H1 (cell line): ENCODE results near the gene CDH16. TPM values are rescaled to one million over a fixed set of nuclear protein-coding genes. Genes with fewer than 3 reads are reported as not detected.

ENCODE experiments used
- CTCF ChIA-PET: fragments of 300-600 bp; sonication (Branson Sonifier 250); formaldehyde crosslinking; loops from one replicate; lab custom pipeline; 2021; ENCODE audit not compliant: partially characterized antibody; lab: Charles Lee
- POLR2A ChIA-PET: fragments of 300-600 bp; sonication (Branson Sonifier 250); formaldehyde crosslinking; loops from one replicate; lab custom pipeline; 2021; ENCODE audit warnings: inconsistent platforms; ENCODE audit not compliant: partially characterized antibody; lab: Charles Lee
- DNase-seq, 2 experiments: peaks; one replicate each; pipeline versions ENCODE4 v3.0.0 to v3.0.0-alpha.2; 2010 to 2022; ENCODE audit warnings: low spot score in 2 of 2, low read depth in 1 of 2, mixed read lengths in 1 of 2
- FAIRE-seq: peaks from 2 replicates; lab custom pipeline; 2011; peaks lifted over from hg19 to GRCh38; lab: Jason Lieb, UNC
- H2AFZ ChIP-seq: 2 replicates; pipeline ENCODE4 v1.8.1; 2012; ENCODE audit warnings: low read length, inconsistent platforms
- H2AK5ac ChIP-seq: 2 replicates; pipeline ENCODE4 v1.6.1; 2013; ENCODE audit warnings: low read depth, low read length
- H2BK120ac ChIP-seq: replicated peaks from 2 replicates; pipeline ENCODE3; 2013; ENCODE audit warnings: low read depth, low read length, inconsistent platforms
- H2BK12ac ChIP-seq: 2 replicates; pipeline ENCODE4 v1.6.1; 2013; ENCODE audit warnings: low read depth, low read length
- H2BK15ac ChIP-seq: 2 replicates; pipeline ENCODE4 v1.6.1; 2013; ENCODE audit warnings: low read length
- H2BK20ac ChIP-seq: 2 replicates; pipeline ENCODE4 v1.6.1; 2013; ENCODE audit warnings: low read length
- H2BK5ac ChIP-seq: 2 replicates; pipeline ENCODE4 v1.6.1; 2013; ENCODE audit warnings: low read depth, low read length
- H3K14ac ChIP-seq: 2 replicates; pipeline ENCODE4 v1.6.1; 2013; ENCODE audit warnings: inconsistent platforms; ENCODE audit not compliant: insufficient read length
- H3K18ac ChIP-seq: 2 replicates; pipeline ENCODE4 v1.6.1; 2013; ENCODE audit warnings: low read length; ENCODE audit errors: extremely low read depth
- H3K23ac ChIP-seq: 2 replicates; pipeline ENCODE4 v1.6.1; 2013; ENCODE audit warnings: inconsistent platforms; ENCODE audit not compliant: insufficient read length
- H3K23me2 ChIP-seq: 2 replicates; pipeline ENCODE4 v1.6.1; 2013; ENCODE audit warnings: low read depth, low read length
- H3K27ac ChIP-seq: 2 replicates; pipeline ENCODE4 v1.6.1; 2011; ENCODE audit warnings: low read depth, low read length, inconsistent platforms
- H3K27me3 ChIP-seq, 4 experiments: replicated peaks in 1 of 4; 1 replicate in 1 of 4; 2 replicates in 3 of 4; pipeline versions ENCODE4 v1.6.1 to v1.8.1; 2011 to 2013; ENCODE audit warnings: low read length in 3 of 4, mild to moderate bottlenecking in 3 of 4, inconsistent platforms in 2 of 4, mixed read lengths in 2 of 4, moderate library complexity in 1 of 4; ENCODE audit not compliant: control insufficient read depth in 3 of 4, insufficient read depth in 3 of 4; ENCODE audit errors: extremely low read depth in 1 of 4
- H3K36me3 ChIP-seq, 4 experiments: 2 replicates each; pipeline versions ENCODE4 v1.6.1 to v1.8.1; 2011 to 2013; ENCODE audit warnings: mild to moderate bottlenecking in 4 of 4, low read length in 3 of 4, moderate library complexity in 2 of 4, control low read depth in 1 of 4, inconsistent platforms in 1 of 4; ENCODE audit not compliant: insufficient read depth in 4 of 4, control insufficient read depth in 2 of 4
- H3K4ac ChIP-seq: replicated peaks from 2 replicates; pipeline ENCODE3; 2013; ENCODE audit warnings: low read length, low read depth, mixed read lengths, inconsistent platforms; ENCODE audit not compliant: insufficient read length
- H3K4me1 ChIP-seq, 4 experiments: replicated peaks in 1 of 4; 1 replicate in 1 of 4; 2 replicates in 3 of 4; pipeline versions ENCODE4 v1.6.1 to v1.8.1; 2011 to 2013; ENCODE audit warnings: low read length in 3 of 4, inconsistent platforms in 2 of 4, mixed read lengths in 1 of 4; ENCODE audit not compliant: insufficient read depth in 4 of 4, control insufficient read depth in 3 of 4
- H3K4me2 ChIP-seq, 2 experiments: 2 replicates each; pipeline versions ENCODE4 v1.6.1 to v1.8.1; 2011 to 2013; ENCODE audit warnings: low read depth in 2 of 2, low read length in 2 of 2, control low read depth in 1 of 2, inconsistent platforms in 1 of 2, mild to moderate bottlenecking in 1 of 2; ENCODE audit not compliant: insufficient read depth in 1 of 2
- H3K4me3 ChIP-seq, 4 experiments: fragments of 200-600, 300-600 bp in 1 of 4; sonication (generic), shearing (Covaris generic), sonication (Bioruptor Twin) in 1 of 4; 2 replicates each; pipeline versions ENCODE4 v1.5.1 to v1.8.1; 2011 to 2016; ENCODE audit warnings: low read length in 4 of 4, low read depth in 3 of 4, control low read depth in 2 of 4, inconsistent platforms in 2 of 4, mild to moderate bottlenecking in 2 of 4, mixed read lengths in 1 of 4, moderate library complexity in 1 of 4; ENCODE audit not compliant: insufficient read depth in 2 of 4; ENCODE audit errors: extremely low read depth in 1 of 4
- H3K56ac ChIP-seq: replicated peaks from 2 replicates; pipeline ENCODE3; 2013; ENCODE audit warnings: low read depth, mild to moderate bottlenecking, mixed read lengths, low read length, inconsistent platforms; ENCODE audit not compliant: insufficient read length
- H3K79me1 ChIP-seq: 2 replicates; pipeline ENCODE4 v1.6.1; 2013; ENCODE audit warnings: low read depth, low read length, control low read depth
- H3K79me2 ChIP-seq, 2 experiments: 2 replicates each; pipeline versions ENCODE4 v1.6.1 to v1.8.1; 2012 to 2013; ENCODE audit warnings: low read length in 2 of 2, mild to moderate bottlenecking in 2 of 2, inconsistent platforms in 1 of 2; ENCODE audit not compliant: insufficient read depth in 2 of 2, control insufficient read depth in 1 of 2
- H3K9ac ChIP-seq, 4 experiments: replicated peaks in 1 of 4; 1 replicate in 1 of 4; 2 replicates in 3 of 4; pipeline versions ENCODE4 v1.6.1 to v1.8.1; 2011 to 2013; ENCODE audit warnings: low read depth in 3 of 4, low read length in 3 of 4, control low read depth in 2 of 4, mild to moderate bottlenecking in 2 of 4, moderate library complexity in 2 of 4, inconsistent platforms in 1 of 4; ENCODE audit errors: extremely low read depth in 1 of 4
- H3K9me3 ChIP-seq, 2 experiments: 2 replicates each; pipeline versions ENCODE4 v1.6.1 to v1.8.1; 2012 to 2013; ENCODE audit warnings: mild to moderate bottlenecking in 2 of 2, moderate library complexity in 2 of 2, control low read depth in 1 of 2, inconsistent platforms in 1 of 2, low read depth in 1 of 2, low read length in 1 of 2, mixed read lengths in 1 of 2; ENCODE audit not compliant: insufficient read depth in 2 of 2
- H4K20me1 ChIP-seq, 2 experiments: replicated peaks in 1 of 2; 2 replicates each; pipeline versions ENCODE3 to v1.8.1; 2011 to 2013; ENCODE audit warnings: inconsistent platforms in 2 of 2, low read length in 2 of 2, mild to moderate bottlenecking in 1 of 2; ENCODE audit not compliant: insufficient read depth in 2 of 2, control insufficient read depth in 1 of 2
- H4K5ac ChIP-seq: 2 replicates; pipeline ENCODE4 v1.6.1; 2013; ENCODE audit warnings: low read length, low read depth, mixed read lengths, inconsistent platforms; ENCODE audit not compliant: insufficient read length
- H4K8ac ChIP-seq: 2 replicates; pipeline ENCODE4 v1.8.0; 2013; ENCODE audit warnings: mild to moderate bottlenecking, moderate library complexity, low read length, inconsistent platforms; ENCODE audit not compliant: insufficient read depth; ENCODE audit errors: extremely low read depth
- H4K91ac ChIP-seq: replicated peaks from 2 replicates; pipeline ENCODE3; 2013; ENCODE audit warnings: low read length, mixed read lengths, inconsistent platforms; ENCODE audit not compliant: insufficient read length
- ATF3 ChIP-seq: IDR thresholded peaks from 2 replicates; pipeline ENCODE4 v1.6.1; 2011; ENCODE audit warnings: low read depth, mild to moderate bottlenecking, low read length; ENCODE audit not compliant: insufficient read depth
- BACH1 ChIP-seq: IDR thresholded peaks from 2 replicates; pipeline ENCODE4 v1.6.1; 2012; ENCODE audit warnings: low read length, improper control_type of control experiment
- CBX8 ChIP-seq: fragments of 300-800, 300-1000 bp; sonication (generic); IDR thresholded peaks from 2 replicates; pipeline ENCODE4 v1.7.1; 2016; ENCODE audit warnings: low read depth, low read length, borderline replicate concordance
- CHD1 ChIP-seq: IDR thresholded peaks from 2 replicates; pipeline ENCODE4 v1.6.1; 2012; ENCODE audit warnings: low read depth, low read length, improper control_type of control experiment
- CHD2 ChIP-seq: IDR thresholded peaks from 2 replicates; pipeline ENCODE4 v1.6.1; 2012; ENCODE audit warnings: low read length, improper control_type of control experiment
- JUN ChIP-seq: IDR thresholded peaks from 2 replicates; pipeline ENCODE4 v1.6.1; 2011; ENCODE audit warnings: low read depth, mild to moderate bottlenecking, improper control_type of control experiment, low read length
- KDM5A ChIP-seq: fragments of 200-600 bp; IDR thresholded peaks from 2 replicates; pipeline ENCODE4 v1.7.1; 2012; ENCODE audit warnings: mild to moderate bottlenecking, low read length, inconsistent platforms, mixed read lengths
- MAX ChIP-seq: IDR thresholded peaks from 2 replicates; pipeline ENCODE4 v1.6.1; 2012; ENCODE audit warnings: inconsistent platforms
- SIX5 ChIP-seq: IDR thresholded peaks from 2 replicates; pipeline ENCODE4 v1.6.1; 2011; ENCODE audit warnings: mild to moderate bottlenecking, low read depth, low read length
- TAF7 ChIP-seq: optimal IDR thresholded peaks from 2 replicates; pipeline ENCODE3; 2011; ENCODE audit warnings: low read depth, mild to moderate bottlenecking, inconsistent platforms, low read length, moderate library complexity, borderline replicate concordance
- TEAD4 ChIP-seq: IDR thresholded peaks from 2 replicates; pipeline ENCODE4 v1.6.1; 2012; ENCODE audit warnings: low read depth, low read length, inconsistent platforms, mixed read lengths
- WGBS, 2 experiments: shearing (Covaris generic) in 1 of 2; methylation state at CpG; one replicate each; pipeline versions ENCODE4 v1.1.6 to v1.1.7; 2013 to 2015; ENCODE audit warnings: low lambda C conversion rate in 2 of 2, mixed read lengths in 2 of 2, inconsistent platforms in 1 of 2, low coverage in 1 of 2, missing lambda C conversion rate in 1 of 2; ENCODE audit not compliant: insufficient replicate concordance in 2 of 2, insufficient coverage in 1 of 2, insufficient read length in 1 of 2; ENCODE audit errors: extremely low coverage in 1 of 2, missing lambda C conversion rate in 1 of 2; 5-methylcytosine and 5-hydroxymethylcytosine counted together
- polyA plus RNA-seq, 7 experiments: library from polyadenylated mRNA; depleted of rRNA in 3 of 7; stranded (reverse) in 5 of 7; unstranded in 2 of 7; fragments of >200 nt in 5 of 7; fragments of 200-250 nt in 2 of 7; gene quantifications; 1 replicate in 5 of 7; 2 replicates in 1 of 7; 4 replicates in 1 of 7; pipeline versions ENCODE4 v1.2.1 to v1.2.3, GENCODE V29; 2011 to 2013; ENCODE audit warnings: missing spikeins in 2 of 7, mixed read lengths in 2 of 7
- total RNA-seq: library from RNA; stranded (reverse); fragmentation: NEBNext Ultra II Directional; extraction: Animal tissue kit (Norgen Biotek cat#: 25700); gene quantifications from 2 replicates; pipeline ENCODE4 v1.2.1, GENCODE V29; 2021

The CDH16 gene
- total and polyA plus RNA-seq, 2 of the 8 experiments (the other 6 are each of a cell fraction or from before 2014, with no cell fraction given) = not detected

GRCh38 chr16:66923866-66924265, 5.2 kb upstream of the CDH16 start:
- peaks cover 2% of the 10 kb centered on the region; the same call in 1 of the 2 replicates for H3K79me1 ChIP-seq
- H3K4me2 ChIP-seq = no peak overlapping the region; a peak in 1 of 4 replicates
- H2BK15ac ChIP-seq = no peak overlapping the region
- H3K27ac ChIP-seq = no peak overlapping the region
- no peak overlapping the region for H3K9ac ChIP-seq
- no peak overlapping the region for H4K8ac ChIP-seq
- H4K20me1 ChIP-seq = no peaks in the 10 kb centered on the region
- H3K79me2 ChIP-seq = no peaks in the 10 kb centered on the region
- ChIA-PET CTCF (interaction anchor here (0.9 to 27.5 kb wide), 5 partner anchors 24 to 273 kb away, joined by 3 to 1009 read pairs (median 3); partner anchors contain the start of genes CDH16 and PDP2), POLR2A (interaction anchor here (0.6 to 1.4 kb wide), 2 partner anchors 12 to 82 kb away, joined by 3 to 5 read pairs; no protein-coding TSS in a partner anchor)
- no peak overlapping the region for H4K91ac ChIP-seq
- peaks cover 0 to 8% (median under 1%) of the 10 kb centered on the region in 4 experiments; a peak in 4 of 7 replicates for H3K4me1 ChIP-seq
- H2BK12ac ChIP-seq = no peak overlapping the region
- no peak overlapping the region for H2BK120ac ChIP-seq
- no peaks in the 10 kb centered on the region for H3K9me3 ChIP-seq
- H2BK5ac ChIP-seq = no peak overlapping the region
- no peak overlapping the region for H2AFZ ChIP-seq
- H3K23ac ChIP-seq = no peak overlapping the region
- H3K27me3 ChIP-seq = peaks cover 14 to 46% (median 37%) of the 10 kb centered on the region in 4 experiments; a peak in 6 of 7 replicates
- H4K5ac ChIP-seq = no peak overlapping the region
- H2BK20ac ChIP-seq = no peak overlapping the region
- no peak overlapping the region for H2AK5ac ChIP-seq
- H3K56ac ChIP-seq = no peak overlapping the region
- FAIRE-seq (no peak), DNase-seq (no peak)
- 91% methylated on average over 3 of the region's 3 CpGs; no CpG with 5 or more reads in 1 of the 2 experiments for WGBS, 2 experiments
- H3K14ac ChIP-seq = no peak overlapping the region
- no peak overlapping the region for H3K4ac ChIP-seq
- H3K23me2 ChIP-seq = peaks cover 4% of the 10 kb centered on the region; the same call in 1 of the 2 replicates
- no peak overlapping the region for H3K18ac ChIP-seq
- no peaks in the 10 kb centered on the region for H3K36me3 ChIP-seq
- no peak overlapping the region for H3K4me3 ChIP-seq
- TF ChIP-seq BACH1 = no peak
- no peak for TF ChIP-seq TAF7
- no peak for TF ChIP-seq KDM5A
- TF ChIP-seq MAX = no peak
- no peak for TF ChIP-seq JUN
- TF ChIP-seq CHD1 = no peak
- TF ChIP-seq SIX5 = no peak
- TF ChIP-seq CHD2 = no peak
- no peak for TF ChIP-seq TEAD4
- TF ChIP-seq CBX8 = no peak
- TF ChIP-seq ATF3 = no peak
- TF ChIP-seq, all 59 proteins: peak for 0
